OCI-LY7 (cell line): ENCODE data around the gene ATP12A. TPM values are rescaled to one million over a fixed set of nuclear protein-coding genes. Genes with fewer than 3 reads are reported as not detected.

ENCODE experiments used
- BruUV-seq: library from RNA; stranded (reverse); fragments of 400-500 nt; replicated peaks from 2 replicates; lab custom pipeline; 2021; lab: Mats Ljungman, UMichigan
- CTCF ChIA-PET: fragments of 300-600 bp; sonication (Branson Sonifier 250); formaldehyde crosslinking; loops from one replicate; lab custom pipeline; 2022; ENCODE audit warnings: antibody characterized with exemption; ENCODE audit not compliant: unreplicated experiment; lab: Charles Lee
- POLR2A ChIA-PET: fragments of 300-600 bp; sonication (Branson Sonifier 250); formaldehyde crosslinking; loops from one replicate; lab custom pipeline; 2022; ENCODE audit warnings: antibody characterized with exemption; lab: Charles Lee
- DNase-seq: peaks from one replicate; pipeline ENCODE4 v3.0.0-alpha.2; 2015; ENCODE audit warnings: low spot score
- H2AFZ ChIP-seq: fragments of 200-600 bp; sonication (generic), shearing (Covaris generic); 2 replicates; pipeline ENCODE4 v1.6.1; 2014; ENCODE audit warnings: mild to moderate bottlenecking, antibody characterized with exemption, low read length, moderate library complexity
- H3K27ac ChIP-seq: fragments of 200-600 bp; sonication (generic); 2 replicates; pipeline ENCODE4 v1.5.1; 2014; ENCODE audit warnings: mixed run types, low read depth, mild to moderate bottlenecking, moderate library complexity, low read length, inconsistent platforms; ENCODE audit not compliant: poor library complexity, severe bottlenecking
- H3K36me3 ChIP-seq: fragments of 200-600 bp; sonication (generic); 2 replicates; pipeline ENCODE4 v1.6.1; 2014; ENCODE audit warnings: mild to moderate bottlenecking, antibody characterized with exemption, low read length, moderate library complexity, mixed read lengths; ENCODE audit not compliant: insufficient read depth
- H3K4me1 ChIP-seq: fragments of 200-600 bp; sonication (generic); 2 replicates; pipeline ENCODE4 v1.5.1; 2014; ENCODE audit warnings: mild to moderate bottlenecking, low read length; ENCODE audit not compliant: insufficient read depth, poor library complexity, severe bottlenecking
- H3K4me2 ChIP-seq: fragments of 200-600 bp; sonication (generic); 2 replicates; pipeline ENCODE4 v1.6.1; 2014; ENCODE audit warnings: mild to moderate bottlenecking, low read length
- H3K4me3 ChIP-seq: fragments of 200-600 bp; sonication (generic); 2 replicates; pipeline ENCODE4 v1.5.1; 2014; ENCODE audit warnings: mild to moderate bottlenecking, low read depth, low read length; ENCODE audit not compliant: poor library complexity, severe bottlenecking
- H3K79me2 ChIP-seq: fragments of 200-600 bp; sonication (generic); 2 replicates; pipeline ENCODE4 v1.6.1; 2016; ENCODE audit warnings: low read depth, mild to moderate bottlenecking, low read length, moderate library complexity, mixed read lengths; ENCODE audit not compliant: insufficient read depth
- H3K9me2 ChIP-seq: fragments of 200-600 bp; sonication (generic); 2 replicates; pipeline ENCODE4 v1.6.1; 2016; ENCODE audit warnings: mild to moderate bottlenecking, low read length, mixed read lengths; ENCODE audit not compliant: insufficient read depth
- H3K9me3 ChIP-seq: fragments of 200-600 bp; sonication (generic); 2 replicates; pipeline ENCODE4 v1.6.1; 2014; ENCODE audit warnings: mild to moderate bottlenecking, mixed run types, low read length, mixed read lengths
- H4K20me1 ChIP-seq: fragments of 200-600 bp; sonication (generic); 2 replicates; pipeline ENCODE4 v1.6.1; 2014; ENCODE audit warnings: mild to moderate bottlenecking, antibody characterized with exemption, low read length, moderate library complexity, mixed read lengths; ENCODE audit not compliant: insufficient read depth
- EZH2phosphoT487 ChIP-seq: fragments of 200-600 bp; sonication (generic); IDR thresholded peaks from 2 replicates; pipeline ENCODE4 v1.6.1; 2018; ENCODE audit warnings: low read depth, borderline replicate concordance, mild to moderate bottlenecking, mixed run types, antibody characterized with exemption, low read length, moderate library complexity, mixed read lengths
- intact Hi-C: fragments of 100-400 bp; cut with micrococcal nuclease; formaldehyde crosslinking; loops from one replicate; pipeline ENCODE4 v1.10.0; 2022; ENCODE audit not compliant: unreplicated experiment
- total RNA-seq, 2 experiments: library from RNA; depleted of rRNA in 1 of 2; stranded (reverse); fragments of >200 nt in 1 of 2; shearing (Covaris generic) in 1 of 2; gene quantifications; 2 replicates each; pipeline ENCODE4 v1.2.3, GENCODE V29; 2014 to 2022
- TF ChIP-seq, protein P1 (sequence below): fragments of 200-600 bp; sonication (generic); conservative IDR thresholded peaks from 2 replicates; pipeline ENCODE4 v1.5.1; 2014; ENCODE audit warnings: mild to moderate bottlenecking, antibody characterized with exemption, low read length, moderate library complexity, mixed read lengths

The ATP12A gene
- total RNA-seq, 2 experiments from 2014 or later = not detected

DNA sequence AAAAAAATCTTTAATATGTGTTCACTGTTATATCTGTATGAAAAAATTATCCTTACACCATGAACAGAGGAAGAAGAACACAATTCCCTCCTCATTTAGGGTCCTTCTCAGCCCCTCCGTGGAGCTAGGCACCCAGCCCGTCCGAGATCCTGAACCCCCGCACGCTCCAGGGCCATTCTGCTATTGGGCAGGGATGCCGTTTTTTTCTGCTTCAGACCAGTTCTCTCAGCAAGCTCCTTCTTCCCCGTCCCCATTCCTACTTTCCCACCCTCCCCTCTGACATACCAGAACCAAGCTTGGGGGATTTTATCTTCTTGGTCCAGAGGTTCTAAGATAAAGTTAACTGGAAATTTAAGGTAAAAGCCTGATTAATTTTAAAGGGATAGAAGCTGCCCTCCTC lies 36.2 kb downstream of the ATP12A start:
- POLR2A ChIA-PET = interaction anchor here (0.6 to 0.9 kb wide), 2 partner anchors 112 to 992 kb away, joined by 4 to 7 read pairs; no protein-coding TSS in a partner anchor
- Histone ChIP-seq H3K4me3 (no peak overlapping the region), H4K20me1 (no peaks in the 10 kb centered on the region), H3K9me2 (no peaks in the 10 kb centered on the region), H3K4me1 (no peaks in the 10 kb centered on the region), H3K79me2 (no peaks in the 10 kb centered on the region), H3K4me2 (no peak overlapping the region), H3K27ac (no peak overlapping the region), H3K36me3 (no peaks in the 10 kb centered on the region), H3K9me3 (no peaks in the 10 kb centered on the region), H2AFZ (no peak overlapping the region)
- intact Hi-C loops = no loop called here
- TF ChIP-seq, protein P1, sequence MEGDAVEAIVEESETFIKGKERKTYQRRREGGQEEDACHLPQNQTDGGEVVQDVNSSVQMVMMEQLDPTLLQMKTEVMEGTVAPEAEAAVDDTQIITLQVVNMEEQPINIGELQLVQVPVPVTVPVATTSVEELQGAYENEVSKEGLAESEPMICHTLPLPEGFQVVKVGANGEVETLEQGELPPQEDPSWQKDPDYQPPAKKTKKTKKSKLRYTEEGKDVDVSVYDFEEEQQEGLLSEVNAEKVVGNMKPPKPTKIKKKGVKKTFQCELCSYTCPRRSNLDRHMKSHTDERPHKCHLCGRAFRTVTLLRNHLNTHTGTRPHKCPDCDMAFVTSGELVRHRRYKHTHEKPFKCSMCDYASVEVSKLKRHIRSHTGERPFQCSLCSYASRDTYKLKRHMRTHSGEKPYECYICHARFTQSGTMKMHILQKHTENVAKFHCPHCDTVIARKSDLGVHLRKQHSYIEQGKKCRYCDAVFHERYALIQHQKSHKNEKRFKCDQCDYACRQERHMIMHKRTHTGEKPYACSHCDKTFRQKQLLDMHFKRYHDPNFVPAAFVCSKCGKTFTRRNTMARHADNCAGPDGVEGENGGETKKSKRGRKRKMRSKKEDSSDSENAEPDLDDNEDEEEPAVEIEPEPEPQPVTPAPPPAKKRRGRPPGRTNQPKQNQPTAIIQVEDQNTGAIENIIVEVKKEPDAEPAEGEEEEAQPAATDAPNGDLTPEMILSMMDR = no peak
- no peak for TF ChIP-seq EZH2phosphoT487
- DNase-seq = no peak
- no TSS peak for BruUV-seq
- CTCF ChIA-PET = interaction anchor here (0.6 kb wide), 1 partner anchor 40 kb away, joined by 6 read pairs; no protein-coding TSS in a partner anchor

DNA sequence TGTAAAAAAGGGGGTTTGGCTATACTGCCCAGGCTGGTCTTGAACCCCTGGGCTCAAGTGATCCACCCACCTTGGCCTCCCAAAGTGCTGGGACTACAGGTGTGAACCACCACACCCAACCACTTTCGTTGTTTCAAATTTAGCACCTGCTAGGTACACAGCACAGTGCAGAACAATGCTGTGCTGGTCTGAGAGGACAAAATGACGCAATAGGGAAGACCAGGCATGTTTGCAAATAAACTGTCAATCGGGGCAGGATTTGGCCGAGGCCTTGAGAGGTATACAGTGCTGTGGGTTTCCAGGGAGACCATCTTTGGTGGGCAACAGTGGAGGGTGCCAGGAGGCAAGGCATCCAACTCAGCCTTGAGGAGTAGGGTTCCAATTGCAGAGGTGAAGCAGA lies 37.0 kb downstream of the ATP12A start:
- BruUV-seq = no TSS peak
- H3K9me2 ChIP-seq = no peaks in the 10 kb centered on the region
- no peak overlapping the region for H3K4me2 ChIP-seq
- no peaks in the 10 kb centered on the region for H3K36me3 ChIP-seq
- no peak for TF ChIP-seq EZH2phosphoT487
- TF ChIP-seq, protein P1 = no peak
- H3K4me1 ChIP-seq = no peaks in the 10 kb centered on the region
- H3K79me2 ChIP-seq = no peaks in the 10 kb centered on the region
- H2AFZ ChIP-seq = no peak overlapping the region
- H3K9me3 ChIP-seq = no peaks in the 10 kb centered on the region
- H3K4me3 ChIP-seq = no peak overlapping the region
- POLR2A ChIA-PET = interaction anchor here (0.6 to 0.7 kb wide), 2 partner anchors 110 to 993 kb away, joined by 3 to 7 read pairs; no protein-coding TSS in a partner anchor
- no peaks in the 10 kb centered on the region for H4K20me1 ChIP-seq
- DNase-seq = no peak
- CTCF ChIA-PET = interaction anchor here (0.6 kb wide), 1 partner anchor 41 kb away, joined by 6 read pairs; no protein-coding TSS in a partner anchor
- H3K27ac ChIP-seq = no peak overlapping the region
- intact Hi-C loops = no loop called here

DNA sequence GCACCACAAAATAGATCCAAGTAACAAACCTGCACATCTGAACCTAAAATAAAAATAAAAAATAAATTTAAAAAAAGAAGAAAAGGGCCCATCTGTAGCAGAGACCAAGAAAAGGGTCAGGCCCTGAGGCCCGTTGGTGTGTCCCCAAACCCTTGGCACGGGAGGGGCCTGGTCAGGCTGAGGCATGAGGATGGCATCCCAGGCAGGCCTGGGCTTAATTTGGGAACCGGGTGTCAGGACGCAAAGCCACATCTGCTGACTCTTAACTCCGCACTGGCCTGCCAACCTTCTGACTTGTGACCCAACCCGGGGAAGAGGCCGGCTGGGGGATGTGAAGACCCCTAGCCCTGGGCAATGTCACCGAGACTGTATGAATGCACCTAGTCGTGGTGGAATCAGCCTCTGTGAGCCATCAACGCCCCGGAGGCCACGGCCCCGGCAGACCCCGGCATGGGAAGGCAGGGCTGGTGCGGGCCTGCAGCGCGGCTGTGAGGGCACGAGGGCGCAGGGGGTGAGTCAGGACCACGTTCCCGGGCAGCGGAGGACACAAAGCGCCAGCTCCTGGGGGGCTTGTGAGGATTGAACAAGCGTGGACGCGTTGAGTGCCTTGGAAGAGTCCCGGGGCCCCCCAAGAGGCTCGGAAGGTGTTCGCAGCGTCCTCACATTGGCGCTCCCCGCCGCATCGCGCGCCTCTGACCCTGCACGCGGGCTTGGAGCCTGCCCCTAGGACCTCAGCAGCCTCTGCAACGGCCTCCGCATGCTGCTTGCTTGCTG lies 38.2 kb downstream of the ATP12A start:
- no TSS peak for BruUV-seq
- DNase-seq = no peak
- Histone ChIP-seq H3K79me2 (no peaks in the 10 kb centered on the region), H3K36me3 (no peaks in the 10 kb centered on the region), H3K4me3 (no peak overlapping the region), H3K4me2 (no peak overlapping the region), H3K9me2 (no peaks in the 10 kb centered on the region), H3K27ac (no peak overlapping the region), H4K20me1 (no peaks in the 10 kb centered on the region), H3K4me1 (no peaks in the 10 kb centered on the region), H2AFZ (no peak overlapping the region), H3K9me3 (no peaks in the 10 kb centered on the region)
- TF ChIP-seq, protein P1 = no peak
- no peak for TF ChIP-seq EZH2phosphoT487
- intact Hi-C loops = no loop called here
- POLR2A ChIA-PET = interaction anchor here (0.6 kb wide), 1 partner anchor 9 kb away, joined by 5 read pairs; no protein-coding TSS in a partner anchor
- CTCF ChIA-PET = no interaction called here
